ENCODE measurements around the gene CABCOCO1.

Gene CABCOCO1

DNA sequence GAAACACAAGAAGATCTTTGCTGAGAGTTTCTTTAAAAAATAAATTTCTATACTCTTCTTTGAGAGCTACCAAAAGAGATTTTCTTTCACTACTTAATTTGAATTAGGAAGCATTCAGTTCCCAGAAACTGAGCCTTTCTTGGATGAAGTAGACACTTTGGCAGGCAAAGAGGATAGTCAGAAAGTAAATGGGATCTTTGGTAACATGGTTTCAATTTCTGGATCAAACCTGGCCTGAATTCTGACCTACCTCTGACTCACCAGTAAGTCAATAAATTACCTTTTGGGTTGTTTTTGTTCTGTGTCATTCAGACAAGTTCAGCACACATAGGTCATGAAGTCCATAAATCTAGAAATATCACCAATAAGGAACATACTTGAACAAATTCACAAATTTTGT is 26.8 kb upstream of the CABCOCO1 start:
- Mint-ChIP-seq H3K36me3 (ENCODE audit: low read depth) (no peaks in the 10 kb centered on the region), H3K4me1 (peaks cover 17% of the 10 kb centered on the region), H3K27ac (peak overlapping the region; percentile 6), H3K9me3 (no peaks in the 10 kb centered on the region), H3K27me3 (ENCODE audit: low read depth, poor library complexity) (no peaks in the 10 kb centered on the region), H3K4me3 (no peak overlapping the region)
- DNase-seq, result no peak
- TF ChIP-seq, protein P1, sequence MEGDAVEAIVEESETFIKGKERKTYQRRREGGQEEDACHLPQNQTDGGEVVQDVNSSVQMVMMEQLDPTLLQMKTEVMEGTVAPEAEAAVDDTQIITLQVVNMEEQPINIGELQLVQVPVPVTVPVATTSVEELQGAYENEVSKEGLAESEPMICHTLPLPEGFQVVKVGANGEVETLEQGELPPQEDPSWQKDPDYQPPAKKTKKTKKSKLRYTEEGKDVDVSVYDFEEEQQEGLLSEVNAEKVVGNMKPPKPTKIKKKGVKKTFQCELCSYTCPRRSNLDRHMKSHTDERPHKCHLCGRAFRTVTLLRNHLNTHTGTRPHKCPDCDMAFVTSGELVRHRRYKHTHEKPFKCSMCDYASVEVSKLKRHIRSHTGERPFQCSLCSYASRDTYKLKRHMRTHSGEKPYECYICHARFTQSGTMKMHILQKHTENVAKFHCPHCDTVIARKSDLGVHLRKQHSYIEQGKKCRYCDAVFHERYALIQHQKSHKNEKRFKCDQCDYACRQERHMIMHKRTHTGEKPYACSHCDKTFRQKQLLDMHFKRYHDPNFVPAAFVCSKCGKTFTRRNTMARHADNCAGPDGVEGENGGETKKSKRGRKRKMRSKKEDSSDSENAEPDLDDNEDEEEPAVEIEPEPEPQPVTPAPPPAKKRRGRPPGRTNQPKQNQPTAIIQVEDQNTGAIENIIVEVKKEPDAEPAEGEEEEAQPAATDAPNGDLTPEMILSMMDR (IDR thresholded peaks at IDR 0.05), result no peak

DNA sequence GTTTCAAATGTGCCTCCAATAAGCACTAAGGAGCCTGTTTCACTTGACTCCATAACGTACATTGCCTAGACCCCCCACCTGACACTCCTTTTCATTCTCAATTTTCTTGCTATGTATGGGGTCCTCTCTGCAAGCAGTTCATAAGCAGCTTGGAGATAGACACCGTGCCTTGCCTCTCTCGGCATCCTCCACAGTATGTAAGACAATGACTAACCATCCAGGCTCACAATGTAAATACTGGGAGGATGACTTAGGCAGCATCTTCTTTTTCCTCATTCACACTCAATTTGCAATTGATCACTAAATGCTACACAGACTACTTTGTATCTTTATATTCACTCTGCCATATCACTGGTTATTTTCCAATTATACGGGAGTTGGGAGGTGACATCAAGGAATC is 22.8 kb upstream of the CABCOCO1 start:
- peaks cover 23% of the 10 kb centered on the region for H3K4me1 Mint-ChIP-seq
- H3K27ac Mint-ChIP-seq, result no peak overlapping the region

DNA sequence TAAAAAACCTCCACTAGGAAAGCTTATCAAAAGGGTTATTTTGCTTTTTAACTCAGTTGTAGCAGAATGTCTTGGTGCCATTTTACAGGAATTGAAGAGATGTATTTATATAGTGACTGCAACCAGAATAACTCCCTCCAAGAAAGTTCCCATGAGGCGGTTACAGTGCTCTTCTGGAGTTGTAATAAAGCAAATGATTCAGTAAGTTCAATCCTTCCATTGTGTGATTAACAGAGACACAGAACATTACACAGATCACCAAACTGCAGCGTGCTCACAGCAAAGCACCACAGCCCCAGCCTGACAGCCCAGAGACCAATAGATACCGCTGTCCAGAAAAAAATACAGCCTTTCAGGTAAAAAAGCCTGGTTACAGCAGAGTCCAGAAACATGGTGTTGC is 21.9 kb upstream of the CABCOCO1 start:
- H3K4me3 Mint-ChIP-seq, result no peak overlapping the region
- no peaks in the 10 kb centered on the region for H3K9me3 Mint-ChIP-seq
- peaks cover 18% of the 10 kb centered on the region for H3K4me1 Mint-ChIP-seq
- no peak for DNase-seq
- no peak overlapping the region for H3K27ac Mint-ChIP-seq
- H3K36me3 Mint-ChIP-seq (ENCODE audit: low read depth), result no peaks in the 10 kb centered on the region
- TF ChIP-seq, protein P1 (IDR thresholded peaks at IDR 0.05), result no peak
- no peaks in the 10 kb centered on the region for H3K27me3 Mint-ChIP-seq (ENCODE audit: low read depth, poor library complexity)

More for the DNA sequence above, 22.8 kb upstream of the CABCOCO1 start:
- DNase-seq, result no peak
- H3K27me3 Mint-ChIP-seq (ENCODE audit: low read depth, poor library complexity), result no peaks in the 10 kb centered on the region
- TF ChIP-seq, protein P1 (IDR thresholded peaks at IDR 0.05), result no peak
- H3K36me3 Mint-ChIP-seq (ENCODE audit: low read depth), result no peaks in the 10 kb centered on the region
- H3K4me3 Mint-ChIP-seq, result no peak overlapping the region
- no peaks in the 10 kb centered on the region for H3K9me3 Mint-ChIP-seq

DNA sequence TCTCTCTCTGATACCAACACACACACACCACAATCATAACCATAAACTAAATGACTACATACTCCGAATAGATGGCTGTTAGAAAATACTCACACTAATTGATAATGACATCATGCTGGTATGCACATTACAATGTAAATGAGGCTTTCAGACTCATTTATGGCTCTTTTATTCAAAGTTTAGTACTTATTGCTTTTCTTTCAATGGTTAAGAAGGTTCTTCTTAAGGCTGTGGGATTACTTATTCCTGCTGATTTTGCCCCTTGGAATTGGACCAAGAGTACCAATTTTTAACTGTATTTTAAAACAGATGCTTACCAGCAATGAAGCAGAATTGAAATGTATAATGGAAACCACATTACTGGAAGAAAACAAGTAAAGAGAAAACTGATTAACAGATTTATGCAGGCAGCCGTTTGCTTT is 20.6 kb upstream of the CABCOCO1 start:
- Mint-ChIP-seq H3K27ac (no peak overlapping the region), H3K36me3 (ENCODE audit: low read depth) (no peaks in the 10 kb centered on the region), H3K27me3 (ENCODE audit: low read depth, poor library complexity) (peaks cover 3% of the 10 kb centered on the region), H3K4me1 (peaks cover 15% of the 10 kb centered on the region), H3K9me3 (no peaks in the 10 kb centered on the region), H3K4me3 (no peak overlapping the region)
- DNase-seq, result no peak
- TF ChIP-seq, protein P1 (IDR thresholded peaks at IDR 0.05), result no peak

DNA sequence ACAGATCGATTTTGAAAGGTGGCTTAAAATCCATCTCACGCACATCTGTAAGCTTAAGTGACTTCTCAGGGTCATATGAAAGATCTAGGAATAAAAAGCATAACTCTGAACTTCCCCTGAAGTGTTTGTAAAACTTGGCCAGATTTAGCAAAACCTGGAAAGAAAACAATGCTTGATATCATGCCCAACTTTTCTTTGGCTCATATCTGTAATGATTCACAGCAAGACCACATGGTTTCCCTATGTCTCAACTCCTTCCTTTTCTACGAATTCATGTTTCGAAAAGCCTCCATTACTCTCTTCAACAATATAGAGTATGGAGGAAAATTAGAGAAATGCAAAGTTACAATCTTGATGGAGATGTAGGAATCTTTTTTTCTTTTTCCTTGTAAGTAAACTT is 20.1 kb upstream of the CABCOCO1 start:
- TF ChIP-seq, protein P1 (IDR thresholded peaks at IDR 0.05), result no peak
- no peak for DNase-seq
- no peak overlapping the region for H3K4me3 Mint-ChIP-seq
- H3K36me3 Mint-ChIP-seq (ENCODE audit: low read depth), result no peaks in the 10 kb centered on the region
- H3K4me1 Mint-ChIP-seq, result peaks cover 15% of the 10 kb centered on the region
- peaks cover 3% of the 10 kb centered on the region for H3K27me3 Mint-ChIP-seq (ENCODE audit: low read depth, poor library complexity)
- no peak overlapping the region for H3K27ac Mint-ChIP-seq
- H3K9me3 Mint-ChIP-seq, result no peaks in the 10 kb centered on the region

DNA sequence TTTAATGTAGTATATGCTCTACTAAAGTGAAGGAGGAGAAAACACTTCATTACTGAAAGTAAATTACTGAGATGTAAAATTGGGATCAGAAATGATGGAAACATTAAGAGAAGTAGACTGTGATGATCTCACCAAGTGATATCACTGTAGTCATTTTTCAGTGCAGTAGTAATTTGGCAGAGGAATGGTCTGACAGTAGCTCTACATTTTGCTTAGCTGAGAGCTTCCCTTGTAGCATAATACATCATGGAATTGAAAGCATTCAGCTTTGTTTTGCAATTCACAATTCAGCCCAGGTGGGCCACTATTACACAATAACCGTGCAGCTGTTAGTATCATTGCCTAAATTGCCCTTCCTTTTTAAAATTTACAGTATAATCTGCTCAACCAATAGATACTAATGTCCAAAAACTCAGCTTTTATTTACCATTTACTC is 19.4 kb upstream of the CABCOCO1 start:
- H3K36me3 Mint-ChIP-seq (ENCODE audit: low read depth), result no peaks in the 10 kb centered on the region
- H3K4me3 Mint-ChIP-seq, result no peak overlapping the region
- TF ChIP-seq, protein P1 (IDR thresholded peaks at IDR 0.05), result no peak
- H3K27ac Mint-ChIP-seq, result no peak overlapping the region
- DNase-seq, result no peak
- no peaks in the 10 kb centered on the region for H3K9me3 Mint-ChIP-seq
- H3K27me3 Mint-ChIP-seq (ENCODE audit: low read depth, poor library complexity), result peaks cover 3% of the 10 kb centered on the region
- peaks cover 15% of the 10 kb centered on the region for H3K4me1 Mint-ChIP-seq

Measured in nephron progenitor cell (in vitro differentiated cells).